Adrenal gland (tissue), 12 donors: Measurements from ENCODE around the gene BANF2. TPM values are rescaled to one million over a fixed set of nuclear protein-coding genes. Genes with fewer than 3 reads are reported as not detected.

ENCODE experiments used
- DNase-seq, 7 donors: peaks; one replicate each; pipeline ENCODE4 v3.0.0-alpha.2; 2019 to 2020
- H3K27ac ChIP-seq, 5 donors: fragments of 200-600 bp; sonication (generic) in 4 of 5; 1 replicate in 3 of 5; 2 replicates in 2 of 5; pipeline versions ENCODE4 v1.5.1 to v1.8.0; 2016 to 2020; ENCODE audit warnings: mild to moderate bottlenecking in 1 of 5
- H3K27me3 ChIP-seq: fragments of 200-600 bp; 2 replicates; pipeline ENCODE4 v1.8.0; 2021
- H3K36me3 ChIP-seq, 2 donors: fragments of 200-600 bp; replicated peaks in 1 of 2; 1 replicate in 1 of 2; 2 replicates in 1 of 2; pipeline versions ENCODE4 v1.5.1 to v1.8.0; 2018 to 2022
- H3K4me1 ChIP-seq, 2 donors: fragments of 200-600 bp; replicated peaks in 1 of 2; 1 replicate in 1 of 2; 2 replicates in 1 of 2; pipeline versions ENCODE4 v1.5.1 to v1.8.0; 2018 to 2021
- H3K4me3 ChIP-seq, 4 donors: fragments of 200-600 bp; sonication (generic) in 3 of 4; one replicate each; pipeline ENCODE4 v1.5.1; 2016 to 2018
- H3K9me3 ChIP-seq, 3 donors: fragments of 200-600 bp; sonication (generic) in 1 of 3; replicated peaks in 1 of 3; 1 replicate in 2 of 3; 2 replicates in 1 of 3; pipeline versions ENCODE4 v1.5.1 to v1.8.0; 2016 to 2021
- CTCF ChIP-seq, 6 experiments: fragments of 450-650 bp in 4 of 6; fragments of 200-600 bp in 2 of 6; sonication (generic) in 1 of 6; IDR thresholded peaks; 1 replicate in 5 of 6; 2 replicates in 1 of 6; pipeline versions ENCODE4 v1.5.1 to v1.8.0; 2016 to 2021; ENCODE audit warnings: antibody characterized with exemption in 6 of 6, mild to moderate bottlenecking in 2 of 6, moderate library complexity in 1 of 6
- POLR2A ChIP-seq, 2 donors: fragments of 450-650 bp; IDR thresholded peaks; one replicate each; pipeline ENCODE4 v1.6.1; 2017; ENCODE audit warnings: antibody characterized with exemption in 2 of 2, mild to moderate bottlenecking in 2 of 2, moderate library complexity in 1 of 2
- WGBS, 4 donors: extraction: QIAGEN DNeasy Blood & Tissue Kit in 2 of 4; methylation state at CpG; one replicate each; pipeline versions ENCODE4 v1.1.5 to v1.1.7; 2013 to 2017; 5-methylcytosine and 5-hydroxymethylcytosine counted together
- intact Hi-C, 2 donors: fragments of 100-400 bp; cut with DNase I; formaldehyde crosslinking; loops; one replicate each; pipeline versions ENCODE4 v1.14.1 to v1.15.0; 2022 to 2023
- polyA plus RNA-seq, 3 donors: library from polyadenylated mRNA; stranded (reverse); fragments of 200-250 nt in 2 of 3; fragments of 350-450 nt in 1 of 3; fragmentation: Illumina TruSeq in 1 of 3; extraction: RNeasy Lipid Tissue Mini Kit (QIAGEN cat#74804) in 1 of 3; gene quantifications; one replicate each; pipeline ENCODE4 v1.2.3, GENCODE V29; 2013 to 2014
- total RNA-seq, 9 donors: library from RNA; depleted of rRNA in 4 of 9; stranded (reverse); fragments of >200 nt in 4 of 9; fragments of 120-200 nt in 1 of 9; fragmentation: NEBNext Ultra II Directional in 1 of 9; extraction: Animal tissue kit (Norgen Biotek cat#: 25700) in 1 of 9; gene quantifications; one replicate each; pipeline versions ENCODE4 v1.1.0 to v1.2.4, GENCODE V29; 2013 to 2023
- donor health status: healthy with polysubstance abuse.
- donor health status: Bipolar disorder and iron deficiency.
- donor health status: DM: yes; HTN: yes; CAD: no.
- donor health status: DM: no; HTN: no; CAD: no.
- donor health status: DM: no; HTN: no; CAD: no.
- donor health status: DM: yes; HTN: yes; CAD: no.

The BANF2 gene
- total and polyA plus RNA-seq, 12 donors = not detected

- peak overlapping the region in 2 of 5 donors; percentile 0 to 80 for H3K27ac ChIP-seq
- intact Hi-C loops = no loop called here
- peaks cover 18 to 44% of the 10 kb centered on the region in 2 donors for H3K4me1 ChIP-seq
- H3K4me3 ChIP-seq = no peak overlapping the region
- H3K9me3 ChIP-seq = no peaks in the 10 kb centered on the region
- no peaks in the 10 kb centered on the region for H3K27me3 ChIP-seq
- 73 to 77% (median 75%) methylated on average over 5 of the region's 5 CpGs for WGBS, 4 donors
- H3K36me3 ChIP-seq = peaks cover 0 to 12% of the 10 kb centered on the region in 2 donors
- peak in 2 of 7 donors; percentile 18 to 46 for DNase-seq
- TF ChIP-seq POLR2A (IDR thresholded peaks at IDR 0.05) = no peak
- TF ChIP-seq CTCF (IDR thresholded peaks at IDR 0.05) = no peak
Measured at GRCh38 chr20:17661121-17661744, 38.5 kb upstream of the BANF2 start.

- 47 to 55% (median 50%) methylated on average over 9 to 10 of the region's 10 CpGs for WGBS, 4 donors
- DNase-seq = peak in 6 of 7 donors; percentile 56 to 77 (median 62)
- H3K4me3 ChIP-seq = no peak overlapping the region
- intact Hi-C loops = no loop called here
- TF ChIP-seq CTCF (IDR thresholded peaks at IDR 0.05) (no peak), POLR2A (IDR thresholded peaks at IDR 0.05) (no peak)
- H3K27ac ChIP-seq = peak overlapping the region in 2 of 5 donors; percentile 65 to 80
- H3K36me3 ChIP-seq = peaks cover 0 to 12% of the 10 kb centered on the region in 2 donors
- H3K27me3 ChIP-seq = no peaks in the 10 kb centered on the region
- H3K4me1 ChIP-seq = peaks cover 10 to 37% of the 10 kb centered on the region in 2 donors
- no peaks in the 10 kb centered on the region for H3K9me3 ChIP-seq
Measured at GRCh38 chr20:17662333-17663039, 37.3 kb upstream of the BANF2 start.

GRCh38 chr20:17663040-17663399 lies 36.7 kb upstream of the BANF2 start:
- TF ChIP-seq CTCF (IDR thresholded peaks at IDR 0.05) (no peak), POLR2A (IDR thresholded peaks at IDR 0.05) (no peak)

GRCh38 chr20:17663486-17663885 lies 36.3 kb upstream of the BANF2 start:
- no peak for TF ChIP-seq CTCF (IDR thresholded peaks at IDR 0.05)
- no peak for TF ChIP-seq POLR2A (IDR thresholded peaks at IDR 0.05)
- peak overlapping the region in 1 of 5 donors; percentile 65 for H3K27ac ChIP-seq
- 65 to 92% (median 76%) methylated on average over 5 of the region's 5 CpGs for WGBS, 4 donors
- intact Hi-C loops = no loop called here
- peak in 2 of 7 donors; percentile 10 to 16 for DNase-seq
- no peak overlapping the region for H3K4me3 ChIP-seq
- H3K4me1 ChIP-seq = peaks cover 8 to 34% of the 10 kb centered on the region in 2 donors
- H3K36me3 ChIP-seq = peaks cover 0 to 9% of the 10 kb centered on the region in 2 donors
- no peaks in the 10 kb centered on the region for H3K27me3 ChIP-seq
- H3K9me3 ChIP-seq = no peaks in the 10 kb centered on the region

More at GRCh38 chr20:17663040-17663399, 36.7 kb upstream of the BANF2 start:
- Histone ChIP-seq H3K4me1 (peaks cover 8 to 34% of the 10 kb centered on the region in 2 donors), H3K9me3 (no peaks in the 10 kb centered on the region), H3K27ac (peak overlapping the region in 2 of 5 donors; percentile 65 to 80), H3K4me3 (no peak overlapping the region), H3K36me3 (peaks cover 0 to 12% of the 10 kb centered on the region in 2 donors), H3K27me3 (no peaks in the 10 kb centered on the region)
- intact Hi-C loops = no loop called here
- DNase-seq = peak in 2 of 7 donors; percentile 17 to 49
- 78 to 87% (median 86%) methylated on average over 13 of the region's 13 CpGs for WGBS, 4 donors
